IMR-90 (cell line): Measurements from ENCODE around the gene BHLHE23.

Experiments
- BHLHE40 ChIP-seq: fragments of 150-350 bp; IDR thresholded peaks from 2 replicates; pipeline ENCODE4 v1.6.1; 2016; ENCODE audit warnings: mild to moderate bottlenecking, low read depth, low read length
- CEBPB ChIP-seq: IDR thresholded peaks from 2 replicates; pipeline ENCODE4 v1.6.1; 2012; ENCODE audit warnings: low read depth, low read length, improper control_type of control experiment
- CTCF ChIP-seq: conservative IDR thresholded peaks from 2 replicates; pipeline ENCODE4 v1.5.1; 2012; ENCODE audit warnings: mild to moderate bottlenecking, low read depth, low read length, improper control_type of control experiment
- MAFK ChIP-seq: IDR thresholded peaks from 2 replicates; pipeline ENCODE4 v1.6.1; 2012; ENCODE audit warnings: low read depth, low read length, improper control_type of control experiment
- MXI1 ChIP-seq: IDR thresholded peaks from 2 replicates; pipeline ENCODE4 v1.6.1; 2012; ENCODE audit warnings: low read depth, mild to moderate bottlenecking, low read length, moderate library complexity, borderline replicate concordance
- POLR2A ChIP-seq: IDR thresholded peaks from 2 replicates; pipeline ENCODE4 v1.6.1; 2012; ENCODE audit warnings: mild to moderate bottlenecking, low read depth, low read length
- RAD21 ChIP-seq: IDR thresholded peaks from 2 replicates; pipeline ENCODE4 v1.6.1; 2012; ENCODE audit warnings: low read length, improper control_type of control experiment
- RCOR1 ChIP-seq: IDR thresholded peaks from 2 replicates; pipeline ENCODE4 v1.6.1; 2012; ENCODE audit warnings: mild to moderate bottlenecking, low read length, improper control_type of control experiment; ENCODE audit not compliant: insufficient replicate concordance
- RFX5 ChIP-seq: IDR thresholded peaks from 2 replicates; pipeline ENCODE4 v1.8.0; 2012; ENCODE audit warnings: low read depth, mild to moderate bottlenecking, low read length, moderate library complexity
- SMC3 ChIP-seq: fragments of 150-350 bp; IDR thresholded peaks from 2 replicates; pipeline ENCODE4 v1.6.1; 2016; ENCODE audit warnings: low read depth, mild to moderate bottlenecking, antibody characterized with exemption, low read length, moderate library complexity

GRCh38 chr20:62976886-62977285 lies 29.9 kb downstream of the BHLHE23 start:
- no peak for TF ChIP-seq RAD21
- TF ChIP-seq CTCF = no peak
- no peak for TF ChIP-seq CEBPB
- TF ChIP-seq MAFK = no peak
- TF ChIP-seq SMC3 = no peak
- no peak for TF ChIP-seq RCOR1
- TF ChIP-seq POLR2A = no peak
- TF ChIP-seq MXI1 = no peak
- no peak for TF ChIP-seq BHLHE40
- no peak for TF ChIP-seq RFX5
